NCI-H2081 treated with DMSO at 0.1 percent for 48 hours (cell line): ENCODE data around the gene IL17RA.
"Not testable (repeated sequence)": the region's sequence is repeated elsewhere in the genome, so short reads cannot be mapped to it uniquely, and the experiment has no call there.

Experiments used
- DNase-seq: peaks from one replicate; lab custom pipeline; 2025; lab: John Stamatoyannopoulos, UW

IL17RA gene

GRCh38 chr22:17120711-17121232, 36.0 kb downstream of the IL17RA start:
- DNase-seq: no peak

- DNase-seq: peak; percentile 63
Measured at GRCh38 chr22:17121233-17122195, 36.7 kb downstream of the IL17RA start, which contains the start of gene TMEM121B. TMEM121B (minus strand) TSS chr22:17121360; CDS start chr22:17121127, 233 bp downstream.

- no peak for DNase-seq
Measured at GRCh38 chr22:17130199-17130598, 45.4 kb downstream of the IL17RA start.

- DNase-seq: peak; percentile 39
Measured at GRCh38 chr22:17131686-17132085, 46.9 kb downstream of the IL17RA start.

- DNase-seq: no peak
Measured at GRCh38 chr22:17132112-17132511, 47.3 kb downstream of the IL17RA start.

- DNase-seq: no peak
Measured at GRCh38 chr22:17133137-17133536, 48.3 kb downstream of the IL17RA start.

GRCh38 chr22:17135153-17135760, 50.5 kb downstream of the IL17RA start:
- DNase-seq: no peak

GRCh38 chr22:17137170-17137569, 52.4 kb downstream of the IL17RA start:
- no peak for DNase-seq

GRCh38 chr22:17137861-17138425, 53.1 kb downstream of the IL17RA start:
- no peak for DNase-seq

GRCh38 chr22:17138513-17138912, 53.7 kb downstream of the IL17RA start:
- no peak for DNase-seq

- no peak for DNase-seq
Measured at GRCh38 chr22:17140022-17140421, 55.2 kb downstream of the IL17RA start.

GRCh38 chr22:17140826-17141766, 56.3 kb downstream of the IL17RA start:
- no peak for DNase-seq

- DNase-seq: no peak
Measured at GRCh38 chr22:17143101-17143500, 58.3 kb downstream of the IL17RA start.

GRCh38 chr22:17143826-17144225, 59.0 kb downstream of the IL17RA start:
- no peak for DNase-seq

- no peak for DNase-seq
Measured at GRCh38 chr22:17145021-17145680, 60.4 kb downstream of the IL17RA start.

GRCh38 chr22:17147458-17147857, 62.7 kb downstream of the IL17RA start:
- DNase-seq: not testable (repeated sequence)

- no peak for DNase-seq
Measured at GRCh38 chr22:17149076-17149815, 64.4 kb downstream of the IL17RA start.

- no peak for DNase-seq
Measured at GRCh38 chr22:17152340-17152739, 67.5 kb downstream of the IL17RA start.

- DNase-seq: no peak
Measured at GRCh38 chr22:17152971-17153370, 68.2 kb downstream of the IL17RA start.

- DNase-seq: no peak
Measured at GRCh38 chr22:17155941-17156340, 71.1 kb downstream of the IL17RA start.
